Activated CD8-positive, alpha-beta memory T cell treated with anti-CD3 and anti-CD28 coated beads for 48 hours (primary cell): ENCODE measurements around the gene ALCAM.
"Not testable (repeated sequence)": the region's sequence is repeated elsewhere in the genome, so short reads cannot be mapped to it uniquely, and the experiment has no call there.

Experiments used
- DNase-seq, 3 experiments: peaks; one replicate each; pipeline ENCODE4 v3.0.0-alpha.2; 2020; ENCODE audit warnings: low read depth in 2 of 3, low spot score in 2 of 3

ALCAM gene

DNA sequence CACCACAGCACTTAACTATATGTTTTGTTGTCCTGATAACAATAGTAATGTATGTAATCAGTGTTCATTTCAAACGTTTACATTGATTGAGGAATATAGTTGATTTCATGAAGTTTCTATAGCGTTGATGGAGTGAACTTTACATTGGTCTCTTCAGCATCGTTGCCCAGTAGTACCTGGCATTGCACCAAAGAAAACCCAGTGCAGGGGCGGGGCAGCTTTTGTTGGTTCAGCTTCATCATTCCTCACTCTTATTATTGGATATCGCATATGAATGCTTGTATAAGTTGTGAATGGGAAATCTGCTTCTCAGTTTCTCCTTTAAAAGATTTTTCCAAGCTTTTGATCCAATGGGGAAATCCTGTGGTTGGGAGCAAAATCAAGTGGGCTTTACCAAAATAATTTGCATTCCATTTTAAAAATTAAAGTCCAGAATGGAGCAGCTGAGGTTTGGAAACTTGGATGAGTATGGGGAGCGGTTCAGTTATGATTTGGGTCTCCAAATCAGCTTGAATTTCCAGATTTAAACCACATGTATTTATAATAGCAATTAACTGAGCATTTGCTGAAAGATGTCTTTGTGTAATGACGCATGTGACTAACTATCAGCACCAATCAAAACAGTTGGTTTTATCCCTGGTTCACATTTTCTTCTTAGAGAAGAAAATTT, 213.7 kb downstream of the ALCAM start:
- DNase-seq, result no peak

DNA sequence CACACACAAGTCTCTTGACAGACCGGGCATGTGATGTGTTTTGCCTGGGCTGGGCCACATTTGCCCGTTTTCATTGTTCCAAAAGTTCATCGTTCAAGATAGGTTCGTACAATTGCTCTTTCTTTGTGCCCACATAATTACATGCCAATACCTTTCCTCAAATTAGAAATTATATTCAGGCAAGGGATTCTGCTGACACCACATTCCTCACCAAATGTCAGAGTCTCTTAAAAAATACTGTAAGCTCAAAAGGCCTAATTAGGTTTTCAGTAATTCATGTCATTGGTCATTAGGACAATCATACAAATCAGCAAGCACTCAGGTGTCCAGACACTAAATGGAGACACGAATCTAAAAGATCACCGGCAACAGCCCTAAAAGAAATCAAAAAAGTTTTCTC, 215.3 kb downstream of the ALCAM start:
- no peak for DNase-seq

DNA sequence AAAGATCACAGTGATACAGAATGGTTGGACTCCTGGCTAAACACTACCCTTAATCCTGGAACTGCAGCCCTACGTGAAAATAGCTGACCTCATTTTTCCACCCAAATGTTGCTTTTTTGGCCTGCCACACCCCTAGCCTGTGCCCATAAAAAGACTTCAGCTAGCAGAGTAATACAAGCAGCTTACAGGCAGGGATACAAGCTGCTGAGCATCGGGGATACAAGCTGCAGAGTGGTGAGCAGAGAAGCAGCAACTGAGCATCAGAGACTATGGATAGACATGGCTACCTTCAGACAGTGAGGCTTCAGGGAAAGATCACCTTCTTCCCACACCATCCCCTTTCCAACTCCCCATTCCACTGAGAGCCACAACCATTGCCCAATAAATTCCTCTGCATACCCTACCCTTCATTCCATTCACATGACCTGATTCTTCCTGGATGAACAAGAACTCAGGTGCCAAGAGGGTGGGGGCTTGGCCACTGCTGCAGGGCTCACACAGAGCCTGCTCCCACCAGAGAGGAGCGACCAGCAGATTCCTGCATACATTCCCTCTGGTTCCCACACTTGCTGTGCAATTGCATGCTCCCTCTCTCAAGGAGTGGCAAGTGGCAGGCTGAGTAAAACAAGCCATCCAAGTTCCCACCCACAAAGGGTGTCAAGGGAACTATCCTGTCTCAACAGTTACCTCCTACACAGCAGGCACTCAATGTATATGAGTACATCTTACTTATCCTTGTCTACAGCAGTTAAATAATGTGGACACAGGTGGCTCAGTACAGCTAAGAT, 217.5 kb downstream of the ALCAM start:
- DNase-seq, result no peak

DNA sequence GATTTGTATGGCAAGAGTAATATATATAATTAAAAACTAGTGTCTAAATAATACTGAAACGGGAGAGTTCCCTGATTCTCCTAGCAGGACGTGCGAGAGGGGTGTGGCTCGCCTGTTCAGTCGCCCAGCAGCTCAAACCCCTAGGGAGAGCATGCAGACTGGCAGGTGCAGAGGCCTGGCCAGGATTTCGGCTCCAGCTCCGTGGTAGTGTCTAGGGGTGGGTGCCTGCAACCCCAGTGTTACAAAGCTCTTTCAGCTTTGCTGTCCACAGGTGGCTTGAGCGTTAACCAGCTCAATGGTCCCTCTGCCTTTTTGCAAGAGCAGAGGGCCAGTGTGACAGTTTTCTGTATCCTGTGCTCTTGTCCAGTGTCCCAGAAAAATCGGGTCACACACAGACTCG, 226.6 kb downstream of the ALCAM start:
- no peak for DNase-seq

DNA sequence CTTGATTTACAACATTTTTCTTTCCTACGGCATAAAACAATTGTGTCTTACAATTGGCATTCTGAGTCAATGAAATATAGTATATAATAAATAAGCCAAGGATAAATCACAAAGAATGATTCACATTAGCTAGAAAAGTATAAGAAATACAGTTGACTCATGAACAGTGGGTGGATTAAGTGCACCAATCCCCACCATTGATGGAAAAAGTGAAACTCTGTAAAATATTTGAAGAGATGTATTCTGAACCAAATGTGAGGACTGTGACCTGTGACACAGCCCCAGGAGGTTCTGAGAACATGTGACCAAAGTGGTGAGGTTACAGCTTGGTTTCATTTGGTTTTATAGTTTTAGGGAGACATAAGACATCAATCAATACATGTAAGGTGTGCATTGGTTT, 227.5 kb downstream of the ALCAM start:
- DNase-seq, result no peak

DNA sequence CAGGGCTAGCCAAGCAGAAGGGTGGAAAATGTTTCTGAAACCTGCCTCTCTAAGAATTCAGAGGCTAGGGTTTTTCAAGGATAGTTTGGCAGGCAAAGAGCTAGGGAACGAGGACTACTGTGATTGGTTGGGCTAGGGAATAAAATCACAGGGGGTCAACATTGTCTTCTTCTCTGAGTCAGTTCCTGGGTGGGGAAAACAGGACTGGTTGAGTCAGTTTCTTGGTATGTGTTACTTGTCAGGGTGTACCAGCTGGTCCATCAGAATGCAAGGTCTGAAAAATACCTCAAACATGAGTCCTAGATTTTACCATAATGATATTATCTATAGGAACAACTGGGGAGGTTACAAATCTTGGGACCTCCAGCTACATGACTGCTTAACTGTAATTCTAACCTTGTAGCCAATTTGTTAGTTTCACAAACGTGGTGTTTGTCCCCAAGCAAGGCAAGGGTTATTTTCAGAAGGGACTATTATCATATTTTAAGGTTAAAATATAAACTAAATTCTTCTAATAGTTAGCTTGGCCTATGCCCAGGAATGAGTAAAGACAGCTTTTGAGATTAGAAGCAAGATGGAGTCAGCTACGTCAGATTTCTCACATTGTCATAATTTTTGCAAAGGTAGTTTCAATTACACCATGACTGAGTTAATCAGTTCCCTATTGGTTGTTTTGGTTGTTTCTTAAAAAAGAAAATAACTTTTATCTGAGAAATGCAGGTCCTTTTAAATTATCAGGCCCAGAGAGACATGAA, 231.5 kb downstream of the ALCAM start:
- no peak for DNase-seq

DNA sequence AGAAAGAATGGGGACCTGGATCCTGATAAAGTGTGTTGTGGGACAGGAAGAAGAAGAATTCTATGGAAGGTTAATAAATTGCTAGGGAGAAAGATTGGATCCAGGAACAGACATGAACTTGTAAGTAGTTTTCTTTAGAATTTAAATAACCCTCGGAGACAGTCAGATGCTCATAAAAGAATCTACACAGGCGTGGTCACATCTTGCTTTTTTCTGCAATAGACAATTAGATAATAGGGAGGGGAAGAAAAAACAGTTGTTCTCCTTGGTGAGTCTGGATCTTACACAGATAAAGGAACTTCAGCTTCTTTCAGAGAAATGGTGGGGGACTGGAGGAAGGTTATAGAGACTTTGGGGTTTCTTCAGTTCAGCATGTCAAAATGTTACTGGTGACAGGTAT, 232.6 kb downstream of the ALCAM start:
- no peak for DNase-seq

DNA sequence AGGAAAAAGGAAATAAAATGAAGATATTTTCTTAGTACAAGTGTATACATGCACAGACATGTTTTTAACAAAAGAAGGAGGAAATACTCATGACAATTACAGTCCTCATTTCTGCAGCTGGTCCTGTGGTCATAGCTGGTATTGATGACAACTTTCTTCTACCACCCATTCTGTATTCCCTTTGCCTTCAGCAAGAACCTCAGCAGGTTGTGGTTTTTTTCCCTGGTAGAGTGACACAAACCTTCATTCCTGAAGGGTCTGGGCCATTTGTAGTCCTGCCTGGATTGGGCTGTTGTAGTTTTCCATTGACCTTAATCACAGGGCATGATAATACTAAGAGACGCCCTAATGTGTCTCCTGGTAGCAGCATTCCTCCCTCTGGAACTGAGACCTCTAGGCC, 235.0 kb downstream of the ALCAM start:
- not testable (repeated sequence) for DNase-seq

DNA sequence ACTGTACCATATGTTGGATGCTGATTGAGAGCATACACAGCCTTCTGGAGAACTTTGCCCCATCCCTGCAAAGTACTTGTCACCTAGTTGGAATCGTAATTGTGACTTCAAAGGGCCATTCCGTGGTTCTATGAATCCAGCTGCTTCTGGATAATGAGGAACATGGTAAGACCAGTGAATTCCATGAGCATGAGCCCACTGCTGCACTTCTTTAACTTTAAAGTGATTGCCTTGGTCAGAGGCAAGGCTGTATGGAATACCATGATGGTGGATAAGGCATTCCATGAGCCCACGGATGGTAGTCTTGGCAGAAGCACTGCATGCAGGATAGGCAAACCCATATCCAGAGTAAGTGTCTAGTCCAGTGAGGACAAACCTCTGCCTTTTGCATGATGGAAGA, 235.6 kb downstream of the ALCAM start:
- DNase-seq, result not testable (repeated sequence)

DNA sequence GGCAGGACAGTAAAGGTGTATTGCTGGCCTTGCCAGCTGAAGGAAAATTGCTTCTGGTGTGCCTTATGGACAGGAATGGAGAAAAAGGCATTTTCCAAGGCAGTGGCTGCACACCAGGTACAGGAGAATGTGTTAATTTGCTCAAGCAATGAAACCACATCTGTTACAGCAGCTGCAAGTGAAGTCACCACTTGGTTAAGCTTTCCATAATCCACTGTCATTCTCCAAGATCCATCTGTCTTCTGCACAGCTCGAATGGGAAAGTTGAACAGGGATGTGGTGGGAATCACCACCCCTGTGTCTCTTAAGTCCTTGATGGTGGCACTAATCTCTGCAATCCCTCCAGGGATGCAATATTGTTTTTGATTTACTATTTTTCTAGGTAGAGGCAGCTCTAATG, 236.8 kb downstream of the ALCAM start:
- not testable (repeated sequence) for DNase-seq

DNA sequence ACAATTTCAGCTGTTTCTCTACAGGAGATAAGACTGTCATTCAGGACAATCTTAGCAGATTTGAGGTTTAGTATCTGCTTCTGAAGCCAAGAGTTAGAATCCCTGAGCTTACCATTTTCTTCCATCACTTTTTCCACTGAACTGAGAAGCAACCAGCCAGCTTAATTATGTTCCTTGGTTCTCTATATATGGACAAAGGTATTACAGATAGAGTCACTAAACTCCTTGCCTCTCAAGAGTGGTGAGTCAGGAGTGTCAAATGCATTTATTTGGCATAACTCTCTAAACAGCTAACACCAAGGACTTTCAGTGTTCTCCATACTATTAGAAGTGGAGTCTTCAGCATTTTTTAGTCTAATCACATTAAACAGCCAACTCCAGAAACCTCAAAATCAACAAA, 239.3 kb downstream of the ALCAM start:
- DNase-seq, result no peak

DNA sequence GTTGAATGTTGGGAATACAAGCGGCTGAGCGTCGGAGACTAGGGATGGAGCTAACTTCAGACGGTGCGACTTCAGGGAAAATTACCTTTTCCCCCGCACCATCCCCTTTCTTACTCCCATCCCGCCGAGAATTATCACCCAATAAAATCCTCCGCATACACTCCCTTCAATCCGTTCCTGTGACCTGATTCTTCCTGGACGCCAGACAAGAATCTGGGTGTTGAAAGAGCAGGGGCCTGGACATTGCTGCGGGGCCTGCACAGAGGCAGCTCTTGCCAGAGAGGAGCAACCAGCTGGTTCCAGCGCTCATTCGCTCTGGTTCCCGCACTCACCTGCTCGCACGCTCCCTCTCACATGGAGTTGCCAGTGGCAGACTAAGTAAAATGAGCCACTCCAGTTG, 241.9 kb downstream of the ALCAM start:
- DNase-seq, result no peak

DNA sequence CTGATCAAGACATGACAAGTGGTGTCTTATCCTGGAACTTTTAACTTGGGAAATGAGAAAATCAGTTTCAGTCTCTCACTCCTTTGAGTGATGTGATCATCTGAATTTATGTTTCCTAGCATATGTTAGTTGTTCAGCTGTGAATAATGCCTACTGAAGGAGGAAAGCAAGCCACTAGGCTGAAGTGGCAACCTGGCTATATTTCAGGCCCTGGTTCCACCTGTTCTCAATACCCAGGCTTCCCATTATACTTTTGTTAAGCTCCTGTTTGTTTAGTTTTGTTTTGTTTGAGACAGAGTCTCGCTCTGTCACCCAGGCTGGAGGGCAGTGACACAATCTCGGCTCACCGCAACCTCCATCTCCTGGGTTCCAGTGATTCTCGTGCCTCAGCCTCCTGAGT, 243.8 kb downstream of the ALCAM start:
- no peak for DNase-seq

DNA sequence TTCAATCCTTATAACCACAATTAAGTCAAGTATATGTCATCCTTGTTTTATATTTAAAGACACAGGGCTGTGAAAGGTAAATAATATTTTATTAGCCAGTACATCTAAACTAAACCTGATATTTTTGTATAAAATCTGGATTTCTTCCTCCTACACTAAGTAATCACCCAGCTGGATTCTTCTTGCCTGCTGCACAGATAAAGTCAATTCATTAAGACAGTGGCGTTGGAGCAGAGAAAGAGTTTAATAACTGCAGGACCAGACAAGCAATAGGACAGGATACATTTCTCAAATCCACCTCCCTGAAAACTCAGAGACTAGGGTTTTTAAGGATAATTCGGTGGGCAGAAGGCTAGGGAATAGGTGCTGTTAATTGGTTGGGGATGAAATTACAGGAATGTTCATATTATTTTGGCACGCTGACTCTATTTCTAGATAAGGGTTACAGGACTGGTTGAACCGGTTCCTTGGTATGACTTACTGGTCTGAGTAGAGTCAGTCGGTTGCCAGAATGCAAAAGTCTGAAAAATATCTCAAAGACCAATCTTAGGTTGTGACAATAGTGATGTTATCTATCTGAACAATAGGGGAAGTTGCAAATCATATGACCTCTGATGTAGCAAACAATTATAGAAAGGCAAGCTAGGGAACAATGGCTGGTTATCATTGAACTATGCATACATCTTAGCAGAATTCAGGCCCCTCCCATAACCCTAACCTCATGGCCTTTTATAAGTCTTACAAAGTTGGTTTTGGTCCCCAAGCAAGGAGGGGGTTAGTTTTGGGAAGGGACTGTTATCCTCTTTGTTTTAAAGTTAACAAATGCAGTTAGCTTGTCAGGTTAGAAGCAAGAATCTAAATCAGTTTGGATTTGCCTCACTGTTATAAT, 244.8 kb downstream of the ALCAM start:
- no peak for DNase-seq

DNA sequence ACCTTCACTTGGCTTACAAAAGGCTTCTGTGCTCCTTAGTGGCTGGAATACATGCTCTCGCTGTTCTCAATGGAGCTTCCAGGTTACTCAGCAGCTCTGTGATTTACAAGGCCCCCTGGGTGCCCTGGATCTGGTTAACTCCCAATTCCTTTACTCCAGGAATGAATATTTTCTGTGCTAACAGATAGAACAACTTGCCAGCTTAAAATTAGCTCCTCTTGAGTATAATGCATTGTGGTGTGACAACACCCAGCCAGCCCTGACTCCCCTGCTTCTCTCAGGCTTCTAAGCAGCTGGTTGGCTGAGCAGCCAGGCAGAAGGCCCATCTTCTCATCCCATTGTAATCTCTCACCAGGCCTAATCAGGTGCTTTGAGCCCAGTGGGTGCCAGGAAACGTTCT, 246.4 kb downstream of the ALCAM start:
- DNase-seq, result no peak

DNA sequence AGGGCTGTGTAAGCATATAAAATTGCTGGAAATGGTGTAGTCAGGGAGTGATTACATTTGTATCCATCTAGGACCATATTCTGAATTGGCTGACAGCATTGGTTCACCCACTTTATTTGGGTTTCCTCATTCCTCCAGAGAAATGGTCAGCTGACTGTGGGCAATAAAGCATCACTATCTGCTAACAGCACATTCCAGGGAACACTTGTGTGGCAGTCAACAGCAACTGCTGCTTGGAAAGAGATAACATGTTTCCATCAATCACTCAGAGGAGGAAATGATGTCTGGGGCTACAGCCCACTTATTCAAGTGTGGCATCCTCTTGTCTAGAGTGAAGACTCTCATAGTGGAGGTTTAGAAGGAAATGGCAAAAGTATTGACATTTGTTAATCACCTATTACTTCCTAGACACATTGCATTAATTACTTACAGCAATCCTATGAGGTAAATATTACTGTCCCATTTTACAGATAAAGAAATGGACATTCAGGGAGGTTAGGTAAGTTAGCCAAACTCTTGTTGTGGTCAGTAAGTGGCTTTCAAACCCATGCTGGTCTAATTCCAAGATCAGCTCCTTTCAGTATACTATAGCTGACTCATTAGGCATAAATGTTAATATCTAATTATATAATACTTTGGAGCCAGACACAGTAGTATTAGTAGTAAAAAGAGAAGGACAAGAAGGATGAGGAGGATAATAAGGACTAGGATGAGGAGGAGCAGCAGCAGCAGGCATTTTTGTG, 247.8 kb downstream of the ALCAM start:
- no peak for DNase-seq

DNA sequence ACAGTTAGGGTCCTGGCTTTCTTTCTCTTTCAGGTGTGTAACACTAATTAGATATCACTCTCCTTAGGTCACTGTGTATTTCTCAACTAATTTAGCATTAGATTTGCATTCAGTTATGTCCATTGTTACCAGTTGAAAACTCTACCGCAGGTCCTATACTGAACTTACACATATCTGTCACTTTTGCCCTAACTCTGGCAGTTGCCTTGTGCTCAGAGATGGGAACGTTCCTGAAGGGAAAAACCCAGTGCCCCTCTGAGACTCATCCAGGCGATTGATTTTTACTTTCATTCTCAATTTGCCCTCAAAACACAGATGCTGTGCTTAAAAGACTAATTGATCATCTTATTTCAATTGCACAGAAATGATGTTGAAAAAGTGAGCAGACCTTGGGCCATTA, 249.1 kb downstream of the ALCAM start:
- no peak for DNase-seq

DNA sequence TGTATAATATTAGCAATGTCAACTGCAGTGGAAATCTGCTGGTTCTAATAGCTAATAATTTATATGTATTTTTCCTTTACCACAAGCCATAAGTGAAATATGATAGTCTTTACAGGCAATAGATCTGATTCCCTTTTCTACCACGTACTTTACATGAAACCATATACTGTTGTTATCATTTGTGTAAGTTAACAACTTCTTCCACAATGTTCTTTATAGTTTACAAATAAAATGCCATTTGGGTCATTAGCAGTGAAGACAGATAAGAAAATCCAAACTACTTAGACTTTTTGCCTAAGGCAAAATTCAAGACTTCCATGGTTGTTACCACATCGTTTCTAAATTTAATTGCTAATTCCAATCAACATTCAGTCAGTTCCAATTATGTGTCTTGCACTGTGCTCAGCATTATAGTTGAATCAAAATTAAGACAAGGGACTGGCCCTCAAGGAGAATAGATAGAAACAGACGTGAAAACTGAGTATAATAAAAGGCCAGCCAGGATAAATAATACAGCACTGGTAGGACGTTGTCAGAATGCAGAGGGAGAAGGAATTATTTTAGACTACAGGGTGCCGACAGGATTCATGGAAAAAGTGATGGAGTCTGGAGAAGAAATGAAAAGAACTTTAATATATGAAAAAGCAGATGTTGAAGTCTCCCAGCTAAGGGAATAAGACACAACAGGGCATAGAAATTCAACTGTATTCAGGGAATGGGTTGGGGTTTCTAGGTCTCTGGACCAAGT, 249.8 kb downstream of the ALCAM start:
- DNase-seq, result no peak

DNA sequence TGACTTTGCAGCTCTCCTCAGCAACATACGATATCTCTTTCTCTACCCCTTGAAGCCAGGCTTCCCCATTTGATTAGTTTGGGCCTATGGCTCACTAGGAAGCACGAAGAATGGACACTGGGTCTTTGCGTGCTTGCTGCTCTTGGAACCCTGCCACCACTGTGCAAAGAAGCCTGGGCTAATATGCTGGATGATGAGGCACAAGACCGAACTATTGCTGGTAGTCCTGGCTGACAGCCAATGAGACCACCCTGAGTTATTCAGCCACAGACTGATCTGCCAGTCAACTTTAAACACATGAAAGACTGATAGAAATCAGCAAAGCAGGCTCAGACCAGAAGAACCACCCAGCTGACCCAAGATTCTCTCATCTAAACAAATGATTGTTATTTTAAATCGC, 251.8 kb downstream of the ALCAM start:
- no peak for DNase-seq

DNA sequence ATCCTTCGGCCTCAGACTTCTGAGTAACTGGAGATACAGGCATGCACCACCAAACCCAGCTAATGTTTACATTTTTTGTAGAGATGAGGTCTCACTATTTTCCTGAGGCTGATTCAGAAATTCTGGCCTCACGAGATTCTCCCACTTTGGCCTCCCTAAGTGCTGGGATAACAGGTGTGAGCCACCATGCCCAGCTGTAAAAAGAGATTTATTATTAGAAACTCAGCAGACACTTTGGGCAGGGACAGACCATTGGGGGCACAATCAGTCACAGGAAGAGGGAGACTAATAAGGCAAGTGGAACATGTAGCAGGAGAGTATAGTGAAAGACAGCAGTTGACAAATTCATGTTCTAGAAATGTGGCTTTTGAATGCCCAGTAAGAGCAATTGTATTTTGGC, 252.9 kb downstream of the ALCAM start:
- DNase-seq, result no peak
